NCI-H1048 (cell line): Measurements from ENCODE around the gene LGSN.
"Not testable (repeated sequence)": the region's sequence is repeated elsewhere in the genome, so short reads cannot be mapped to it uniquely, and the experiment has no call there.

Source experiments
- DNase-seq: peaks from one replicate; lab custom pipeline; 2025; lab: John Stamatoyannopoulos, UW

LGSN gene

GRCh38 chr6:63319939-63320338, at the start of gene LGSN:
LGSN (minus strand) TSS chr6:63319983; CDS start chr6:63319943, 40 bp downstream.
- DNase-seq = no peak

GRCh38 chr6:63368347-63368746, 48.6 kb upstream of the LGSN start:
- no peak for DNase-seq

- not testable (repeated sequence) for DNase-seq
Measured at GRCh38 chr6:63362500-63363120, 42.8 kb upstream of the LGSN start.

- DNase-seq = not testable (repeated sequence)
Measured at GRCh38 chr6:63357384-63357783, 37.6 kb upstream of the LGSN start.

- no peak for DNase-seq
Measured at GRCh38 chr6:63355632-63356031, 35.8 kb upstream of the LGSN start.

GRCh38 chr6:63353286-63353630, 33.5 kb upstream of the LGSN start:
- no peak for DNase-seq

- DNase-seq = no peak
Measured at GRCh38 chr6:63352544-63353285, 32.9 kb upstream of the LGSN start.

- DNase-seq = no peak
Measured at GRCh38 chr6:63352069-63352543, 32.3 kb upstream of the LGSN start.

- DNase-seq = no peak
Measured at GRCh38 chr6:63349401-63349800, 29.6 kb upstream of the LGSN start.

- DNase-seq = no peak
Measured at GRCh38 chr6:63348836-63349235, 29.1 kb upstream of the LGSN start.

GRCh38 chr6:63347599-63347998, 27.8 kb upstream of the LGSN start:
- no peak for DNase-seq

- no peak for DNase-seq
Measured at GRCh38 chr6:63346217-63346835, 26.5 kb upstream of the LGSN start.

GRCh38 chr6:63340351-63340750, 20.6 kb upstream of the LGSN start:
- DNase-seq = no peak

GRCh38 chr6:63334652-63335051, 14.9 kb upstream of the LGSN start:
- not testable (repeated sequence) for DNase-seq

- DNase-seq = no peak
Measured at GRCh38 chr6:63333440-63333839, 13.7 kb upstream of the LGSN start.

- DNase-seq = not testable (repeated sequence)
Measured at GRCh38 chr6:63326630-63327029, 6.8 kb upstream of the LGSN start.

- no peak for DNase-seq
Measured at GRCh38 chr6:63322981-63323380, 3.2 kb upstream of the LGSN start.

- DNase-seq = no peak
Measured at GRCh38 chr6:63321821-63322220, 2.0 kb upstream of the LGSN start.

GRCh38 chr6:63317641-63318040, 2.1 kb downstream of the LGSN start:
- no peak for DNase-seq

- DNase-seq = no peak
Measured at GRCh38 chr6:63316113-63316512, 3.7 kb downstream of the LGSN start.

- DNase-seq = no peak
Measured at GRCh38 chr6:63313111-63313510, 6.7 kb downstream of the LGSN start.

- no peak for DNase-seq
Measured at GRCh38 chr6:63307581-63308246, 12.1 kb downstream of the LGSN start.

GRCh38 chr6:63306420-63306819, 13.4 kb downstream of the LGSN start:
- no peak for DNase-seq
